Endodermal cell (in vitro differentiated cells): Measurements from ENCODE around the gene KLHL33. TPM values are rescaled to one million over a fixed set of nuclear protein-coding genes. Genes with fewer than 3 reads are reported as not detected.

Experiments used
- DNase-seq: peaks from one replicate; pipeline ENCODE4 v3.0.0-alpha.2; 2017
- H3K27ac ChIP-seq: 2 replicates; pipeline ENCODE4 v1.5.1; 2013; ENCODE audit warnings: mild to moderate bottlenecking, low read depth, low read length, moderate library complexity
- H3K27me3 ChIP-seq: 2 replicates; pipeline ENCODE4 v1.6.1; 2013; ENCODE audit warnings: mild to moderate bottlenecking, low read length, moderate library complexity; ENCODE audit not compliant: insufficient read depth, control insufficient read depth, poor library complexity, severe bottlenecking
- H3K36me3 ChIP-seq: 2 replicates; pipeline ENCODE4 v1.7.0; 2013; ENCODE audit warnings: mild to moderate bottlenecking, low read length, moderate library complexity; ENCODE audit not compliant: control insufficient read depth, insufficient read depth
- H3K4me1 ChIP-seq: one replicate; pipeline ENCODE4 v1.7.0; 2013; ENCODE audit warnings: low read length; ENCODE audit not compliant: control insufficient read depth, insufficient read depth
- H3K4me3 ChIP-seq: 2 replicates; pipeline ENCODE4 v1.5.1; 2013; ENCODE audit warnings: mild to moderate bottlenecking, low read length, moderate library complexity
- H3K9ac ChIP-seq: 2 replicates; pipeline ENCODE4 v1.6.1; 2013; ENCODE audit warnings: mild to moderate bottlenecking, low read length, moderate library complexity; ENCODE audit not compliant: poor library complexity, severe bottlenecking; ENCODE audit errors: extremely low read depth
- H3K9me3 ChIP-seq: 2 replicates; pipeline ENCODE4 v1.6.1; 2013; ENCODE audit warnings: mild to moderate bottlenecking, low read length, moderate library complexity; ENCODE audit not compliant: control insufficient read depth
- H3K27ac Mint-ChIP-seq: 2 replicates; pipeline ENCODE4 v1.8.0; 2020; ENCODE audit warnings: mixed read lengths
- H3K27me3 Mint-ChIP-seq: 2 replicates; pipeline ENCODE4 v1.8.0; 2021; ENCODE audit warnings: mild to moderate bottlenecking, mixed read lengths; ENCODE audit not compliant: insufficient read depth
- H3K36me3 Mint-ChIP-seq: 2 replicates; pipeline ENCODE4 v1.8.0; 2020; ENCODE audit warnings: low read depth, mixed read lengths
- H3K4me1 Mint-ChIP-seq: 2 replicates; pipeline ENCODE4 v1.8.0; 2020; ENCODE audit warnings: mixed read lengths
- H3K4me3 Mint-ChIP-seq: 2 replicates; pipeline ENCODE4 v1.8.0; 2020; ENCODE audit warnings: mild to moderate bottlenecking, moderate library complexity, mixed read lengths
- H3K9me3 Mint-ChIP-seq: 2 replicates; pipeline ENCODE4 v1.8.0; 2020; ENCODE audit warnings: mild to moderate bottlenecking, mixed read lengths
- CTCF ChIP-seq: fragments of 200-600 bp; sonication (generic); conservative IDR thresholded peaks from 2 replicates; pipeline ENCODE4 v1.5.0; 2021; ENCODE audit warnings: antibody characterized with exemption, mild to moderate bottlenecking
- WGBS, 2 experiments: methylation state at CpG; one replicate each; pipeline versions ENCODE4 v1.1.5 to v1.1.7; 2013; ENCODE audit warnings: missing lambda C conversion rate in 2 of 2, mixed read lengths in 1 of 2; ENCODE audit not compliant: insufficient coverage in 1 of 2, insufficient read length in 1 of 2; 5-methylcytosine and 5-hydroxymethylcytosine counted together
- total RNA-seq, 2 donors: library from RNA; stranded (reverse); fragmentation: NEBNext Ultra II Directional in 1 of 2; extraction: Animal tissue kit (Norgen Biotek cat#: 25700) in 1 of 2; gene quantifications; 2 replicates in 1 of 2; 3 replicates in 1 of 2; pipeline ENCODE4 v1.2.1, GENCODE V29; 2021

KLHL33 gene
- total RNA-seq, 2 donors from 2014 or later = 0.09 TPM; not detected in 1

- peaks cover 16% of the 10 kb centered on the region for H3K36me3 ChIP-seq
- H3K27me3 ChIP-seq = no peaks in the 10 kb centered on the region
- Mint-ChIP-seq H3K36me3 (peaks cover 15% of the 10 kb centered on the region), H3K27ac (peak overlapping the region; percentile 96), H3K4me3 (peak overlapping the region; percentile 95), H3K4me1 (peaks cover 15% of the 10 kb centered on the region), H3K27me3 (peaks cover 2% of the 10 kb centered on the region), H3K9me3 (no peaks in the 10 kb centered on the region)
- 38 to 90% methylated on average over 2 to 16 of the region's 16 CpGs for WGBS, 2 experiments
- TF ChIP-seq CTCF = no peak
- H3K9me3 ChIP-seq = no peaks in the 10 kb centered on the region
- no peak for DNase-seq
- peak overlapping the region; percentile 65 for H3K27ac ChIP-seq
- peak overlapping the region; percentile 95 for H3K4me3 ChIP-seq
- no peaks in the 10 kb centered on the region for H3K4me1 ChIP-seq
- H3K9ac ChIP-seq = peak overlapping the region; percentile 71
These were observed 32.8 kb upstream of the KLHL33 start for GRCh38 chr14:20468764-20469241.

GRCh38 chr14:20461225-20462141 is 25.5 kb upstream of the KLHL33 start, which contains the start of gene PIP4P1:
TSS of gene PIP4P1 (minus strand) at chr14:20461434. CDS start at chr14:20461325, 109 bp downstream.
- Mint-ChIP-seq H3K27ac (peak within 1 kb of the TSS; percentile 95), H3K4me3 (peak within 1 kb of the TSS; percentile 73)
- 0 to 1% methylated on average over 52 to 67 of the region's 67 CpGs for WGBS, 2 experiments

More at GRCh38 chr14:20461225-20462141, 25.5 kb upstream of the KLHL33 start, which contains the start of gene PIP4P1:
- peaks cover 11% of the 10 kb centered on the region for H3K4me1 Mint-ChIP-seq
- H3K4me3 ChIP-seq = peak within 1 kb of the TSS; percentile 92
- DNase-seq = peak; percentile 99
- peaks cover 2% of the 10 kb centered on the region for H3K27me3 Mint-ChIP-seq
- peaks cover 38% of the 10 kb centered on the region for H3K36me3 ChIP-seq
- peaks cover 6% of the 10 kb centered on the region for H3K4me1 ChIP-seq
- peaks cover 20% of the 10 kb centered on the region for H3K36me3 Mint-ChIP-seq
- TF ChIP-seq CTCF = no peak
- peak within 1 kb of the TSS; percentile 78 for H3K27ac ChIP-seq
- H3K27me3 ChIP-seq = no peaks in the 10 kb centered on the region
- no peaks in the 10 kb centered on the region for H3K9me3 ChIP-seq
- H3K9me3 Mint-ChIP-seq = peaks cover 3% of the 10 kb centered on the region
- peak within 1 kb of the TSS; percentile 54 for H3K9ac ChIP-seq
